ENCODE measurements around the gene BCAS3.

Gene BCAS3

GRCh38 chr17:61196302-61196704 lies 518.7 kb downstream of the BCAS3 start:
- H3K27me3 ChIP-seq (ENCODE audit: insufficient read depth, low read length), result no peaks in the 10 kb centered on the region
- no peak overlapping the region for H3K4me3 ChIP-seq (ENCODE audit: low read depth, low read length, poor library complexity, severe bottlenecking)
- no peak for TF ChIP-seq CTCF (IDR thresholded peaks at IDR 0.05; ENCODE audit: low read length)
- no peak for TF ChIP-seq EZH2 (IDR thresholded peaks at IDR 0.05; ENCODE audit: borderline replicate concordance, low read length)
- H3K4me1 ChIP-seq (ENCODE audit: insufficient read depth, low read length, severe bottlenecking), result no peaks in the 10 kb centered on the region
- H4K20me1 ChIP-seq (ENCODE audit: insufficient read depth, low read length), result no peaks in the 10 kb centered on the region
- no peaks in the 10 kb centered on the region for H3K36me3 ChIP-seq (ENCODE audit: insufficient read depth, low read length)
- H3F3A ChIP-seq (ENCODE audit: insufficient read depth, low read length), result no peaks in the 10 kb centered on the region
- no peak overlapping the region for H2AFZ ChIP-seq (ENCODE audit: low read length)
- H3K9me3 ChIP-seq (ENCODE audit: low read length), result 0 out of 2 replicates have a peak, but pooled peaks cover 3% of the 10 kb centered on the region
- H3K27ac ChIP-seq (ENCODE audit: low read depth, low read length, poor library complexity, severe bottlenecking), result no peak overlapping the region
- H3K4me2 ChIP-seq (ENCODE audit: low read length), result no peak overlapping the region
- no peak overlapping the region for H3K9ac ChIP-seq (ENCODE audit: low read length)
- no peaks in the 10 kb centered on the region for H3K79me2 ChIP-seq (ENCODE audit: insufficient read depth, low read length)
- H3K9me2 ChIP-seq (ENCODE audit: low read depth, low read length), result no peaks in the 10 kb centered on the region

- Histone ChIP-seq H3K9ac (ENCODE audit: low read length) (no peak overlapping the region), H3K4me3 (ENCODE audit: low read depth, low read length, poor library complexity, severe bottlenecking) (no peak overlapping the region), H3K9me2 (ENCODE audit: low read depth, low read length) (no peaks in the 10 kb centered on the region), H3K9me3 (ENCODE audit: low read length) (0 out of 2 replicates have a peak, but pooled peaks cover 3% of the 10 kb centered on the region), H4K20me1 (ENCODE audit: insufficient read depth, low read length) (no peaks in the 10 kb centered on the region), H3K79me2 (ENCODE audit: insufficient read depth, low read length) (no peaks in the 10 kb centered on the region), H3F3A (ENCODE audit: insufficient read depth, low read length) (no peaks in the 10 kb centered on the region), H3K27me3 (ENCODE audit: insufficient read depth, low read length) (no peaks in the 10 kb centered on the region), H2AFZ (ENCODE audit: low read length) (no peak overlapping the region), H3K4me1 (ENCODE audit: insufficient read depth, low read length, severe bottlenecking) (no peaks in the 10 kb centered on the region), H3K4me2 (ENCODE audit: low read length) (no peak overlapping the region), H3K27ac (ENCODE audit: low read depth, low read length, poor library complexity, severe bottlenecking) (no peak overlapping the region), H3K36me3 (ENCODE audit: insufficient read depth, low read length) (no peaks in the 10 kb centered on the region)
- TF ChIP-seq CTCF (IDR thresholded peaks at IDR 0.05; ENCODE audit: low read length) (no peak), EZH2 (IDR thresholded peaks at IDR 0.05; ENCODE audit: borderline replicate concordance, low read length) (no peak)
Measured at GRCh38 chr17:61196799-61197198, 519.1 kb downstream of the BCAS3 start.

GRCh38 chr17:61199431-61200338 lies 522.0 kb downstream of the BCAS3 start:
- Histone ChIP-seq H2AFZ (ENCODE audit: low read length) (no peak overlapping the region), H3K9me2 (ENCODE audit: low read depth, low read length) (no peaks in the 10 kb centered on the region), H4K20me1 (ENCODE audit: insufficient read depth, low read length) (no peaks in the 10 kb centered on the region), H3K4me1 (ENCODE audit: insufficient read depth, low read length, severe bottlenecking) (no peaks in the 10 kb centered on the region), H3K27ac (ENCODE audit: low read depth, low read length, poor library complexity, severe bottlenecking) (no peak overlapping the region), H3K27me3 (ENCODE audit: insufficient read depth, low read length) (no peaks in the 10 kb centered on the region), H3K9ac (ENCODE audit: low read length) (no peak overlapping the region), H3F3A (ENCODE audit: insufficient read depth, low read length) (no peaks in the 10 kb centered on the region), H3K9me3 (ENCODE audit: low read length) (no peaks in the 10 kb centered on the region), H3K4me2 (ENCODE audit: low read length) (no peak overlapping the region), H3K79me2 (ENCODE audit: insufficient read depth, low read length) (no peaks in the 10 kb centered on the region), H3K4me3 (ENCODE audit: low read depth, low read length, poor library complexity, severe bottlenecking) (no peak overlapping the region), H3K36me3 (ENCODE audit: insufficient read depth, low read length) (no peaks in the 10 kb centered on the region)
- TF ChIP-seq EZH2 (IDR thresholded peaks at IDR 0.05; ENCODE audit: borderline replicate concordance, low read length) (no peak), CTCF (IDR thresholded peaks at IDR 0.05; ENCODE audit: low read length) (no peak)

Measured in OCI-LY1 (cell line).